Activated CD4-positive, alpha-beta memory T cell treated with anti-CD3 and anti-CD28 coated beads for 36 hours (primary cell): ENCODE data around the gene GSTM3. TPM values are rescaled to one million over a fixed set of nuclear protein-coding genes. Genes with fewer than 3 reads are reported as not detected.

Experiments used
- CTCF ChIA-PET: fragments of 350-600 bp; sonication (Branson Sonifier 250); formaldehyde crosslinking; loops from one replicate; lab custom pipeline; 2021; ENCODE audit warnings: antibody characterized with exemption, inconsistent platforms; lab: Charles Lee
- POLR2A ChIA-PET: fragments of 350-600 bp; sonication (Branson Sonifier 250); formaldehyde crosslinking; loops from one replicate; lab custom pipeline; 2021; ENCODE audit warnings: antibody characterized with exemption; lab: Charles Lee
- DNase-seq: peaks from one replicate; pipeline ENCODE4 v3.0.0-alpha.2; 2020
- H3K27ac Mint-ChIP-seq: one replicate; pipeline ENCODE4 v1.8.0; 2021; ENCODE audit warnings: mixed read lengths
- H3K27me3 Mint-ChIP-seq: one replicate; pipeline ENCODE4 v1.8.0; 2021; ENCODE audit warnings: mixed read lengths
- H3K36me3 Mint-ChIP-seq: one replicate; pipeline ENCODE4 v1.8.0; 2021; ENCODE audit warnings: mixed read lengths
- H3K4me1 Mint-ChIP-seq: one replicate; pipeline ENCODE4 v1.8.0; 2021; ENCODE audit warnings: low read depth, mixed read lengths
- H3K4me3 Mint-ChIP-seq: one replicate; pipeline ENCODE4 v1.8.0; 2021; ENCODE audit warnings: mild to moderate bottlenecking, mixed read lengths
- H3K9me3 Mint-ChIP-seq: one replicate; pipeline ENCODE4 v1.8.0; 2021; ENCODE audit warnings: mixed read lengths
- intact Hi-C: fragments of 100-400 bp; cut with micrococcal nuclease; formaldehyde crosslinking; loops from one replicate; pipeline ENCODE4 v1.15.1; 2023
- total RNA-seq, 2 experiments: library from RNA; stranded (reverse); gene quantifications; one replicate each; pipeline ENCODE4 v1.2.3, GENCODE V29; 2021

Gene GSTM3
- total RNA-seq, 2 experiments from 2014 or later, result 1.6 to 2.1 TPM

- Mint-ChIP-seq H3K4me3 (no peak overlapping the region), H3K27ac (no peak overlapping the region), H3K36me3 (no peaks in the 10 kb centered on the region), H3K4me1 (no peaks in the 10 kb centered on the region), H3K27me3 (peaks cover 9% of the 10 kb centered on the region), H3K9me3 (no peaks in the 10 kb centered on the region)
- DNase-seq, result no peak
- intact Hi-C loops, result no loop called here
- POLR2A ChIA-PET, result no interaction called here
- CTCF ChIA-PET, result interaction anchor here (1.3 to 2.3 kb wide), 2 partner anchors 93 to 251 kb away, joined by 5 to 13 read pairs; partner anchors contain the start of gene AHCYL1
Measured at GRCh38 chr1:109733236-109733870, 7.5 kb downstream of the GSTM3 start.

- Mint-ChIP-seq H3K36me3 (no peaks in the 10 kb centered on the region), H3K27ac (no peak overlapping the region), H3K9me3 (no peaks in the 10 kb centered on the region), H3K4me1 (no peaks in the 10 kb centered on the region), H3K4me3 (no peak overlapping the region), H3K27me3 (peaks cover 9% of the 10 kb centered on the region)
- DNase-seq, result no peak
- CTCF ChIA-PET, result interaction anchor here (2.3 kb wide), 1 partner anchor 92 kb away, joined by 13 read pairs; no protein-coding TSS in a partner anchor
- POLR2A ChIA-PET, result no interaction called here
- intact Hi-C loops, result no loop called here
Measured at GRCh38 chr1:109732390-109732881, 8.4 kb downstream of the GSTM3 start.

GRCh38 chr1:109730666-109731065, 10.2 kb downstream of the GSTM3 start:
- H3K9me3 Mint-ChIP-seq, result no peaks in the 10 kb centered on the region
- POLR2A ChIA-PET, result no interaction called here
- H3K27me3 Mint-ChIP-seq, result peaks cover 5% of the 10 kb centered on the region
- H3K27ac Mint-ChIP-seq, result no peak overlapping the region
- intact Hi-C loops, result no loop called here
- CTCF ChIA-PET, result no interaction called here
- H3K4me1 Mint-ChIP-seq, result no peaks in the 10 kb centered on the region
- H3K36me3 Mint-ChIP-seq, result no peaks in the 10 kb centered on the region
- no peak for DNase-seq
- H3K4me3 Mint-ChIP-seq, result no peak overlapping the region

- Mint-ChIP-seq H3K4me3 (no peak overlapping the region), H3K27me3 (peaks cover 5% of the 10 kb centered on the region), H3K36me3 (no peaks in the 10 kb centered on the region), H3K27ac (no peak overlapping the region), H3K9me3 (no peaks in the 10 kb centered on the region), H3K4me1 (no peaks in the 10 kb centered on the region)
- no peak for DNase-seq
- intact Hi-C loops, result no loop called here
- POLR2A ChIA-PET, result no interaction called here
- CTCF ChIA-PET, result interaction anchor here (2.2 kb wide), 1 partner anchor 89 kb away, joined by 12 read pairs; no protein-coding TSS in a partner anchor
Measured at GRCh38 chr1:109728870-109729269, 12.0 kb downstream of the GSTM3 start.

- DNase-seq, result no peak
- no peaks in the 10 kb centered on the region for H3K36me3 Mint-ChIP-seq
- ChIA-PET POLR2A (no interaction called here), CTCF (interaction anchor here (2.2 kb wide), 1 partner anchor 87 kb away, joined by 12 read pairs; no protein-coding TSS in a partner anchor)
- H3K4me3 Mint-ChIP-seq, result no peak overlapping the region
- intact Hi-C loops, result no loop called here
- H3K27ac Mint-ChIP-seq, result no peak overlapping the region
- H3K27me3 Mint-ChIP-seq, result peaks cover 5% of the 10 kb centered on the region
- no peaks in the 10 kb centered on the region for H3K9me3 Mint-ChIP-seq
- no peaks in the 10 kb centered on the region for H3K4me1 Mint-ChIP-seq
Measured at GRCh38 chr1:109726728-109727373, 14.0 kb downstream of the GSTM3 start.

GRCh38 chr1:109726007-109726406, 14.8 kb downstream of the GSTM3 start:
- Mint-ChIP-seq H3K36me3 (no peaks in the 10 kb centered on the region), H3K9me3 (no peaks in the 10 kb centered on the region), H3K4me1 (no peaks in the 10 kb centered on the region), H3K27ac (no peak overlapping the region), H3K27me3 (no peaks in the 10 kb centered on the region), H3K4me3 (no peak overlapping the region)
- POLR2A ChIA-PET, result no interaction called here
- DNase-seq, result no peak
- CTCF ChIA-PET, result no interaction called here
- intact Hi-C loops, result no loop called here

GRCh38 chr1:109725510-109725909, 15.3 kb downstream of the GSTM3 start:
- DNase-seq, result no peak
- no peaks in the 10 kb centered on the region for H3K36me3 Mint-ChIP-seq
- ChIA-PET CTCF (no interaction called here), POLR2A (no interaction called here)
- intact Hi-C loops, result no loop called here
- H3K4me1 Mint-ChIP-seq, result no peaks in the 10 kb centered on the region
- H3K9me3 Mint-ChIP-seq, result no peaks in the 10 kb centered on the region
- no peaks in the 10 kb centered on the region for H3K27me3 Mint-ChIP-seq
- no peak overlapping the region for H3K4me3 Mint-ChIP-seq
- H3K27ac Mint-ChIP-seq, result no peak overlapping the region

- intact Hi-C loops, result no loop called here
- POLR2A ChIA-PET, result no interaction called here
- no peak for DNase-seq
- no peaks in the 10 kb centered on the region for H3K27me3 Mint-ChIP-seq
- H3K27ac Mint-ChIP-seq, result no peak overlapping the region
- H3K4me3 Mint-ChIP-seq, result no peak overlapping the region
- no peaks in the 10 kb centered on the region for H3K9me3 Mint-ChIP-seq
- no peaks in the 10 kb centered on the region for H3K36me3 Mint-ChIP-seq
- CTCF ChIA-PET, result no interaction called here
- no peaks in the 10 kb centered on the region for H3K4me1 Mint-ChIP-seq
Measured at GRCh38 chr1:109724933-109725332, 15.9 kb downstream of the GSTM3 start.

- no peaks in the 10 kb centered on the region for H3K27me3 Mint-ChIP-seq
- no peaks in the 10 kb centered on the region for H3K36me3 Mint-ChIP-seq
- no peak for DNase-seq
- H3K4me3 Mint-ChIP-seq, result no peak overlapping the region
- CTCF ChIA-PET, result no interaction called here
- H3K9me3 Mint-ChIP-seq, result no peaks in the 10 kb centered on the region
- intact Hi-C loops, result no loop called here
- H3K4me1 Mint-ChIP-seq, result peaks cover 2% of the 10 kb centered on the region
- POLR2A ChIA-PET, result no interaction called here
- no peak overlapping the region for H3K27ac Mint-ChIP-seq
Measured at GRCh38 chr1:109722908-109723691, 17.7 kb downstream of the GSTM3 start.

GRCh38 chr1:109721971-109722370, 18.9 kb downstream of the GSTM3 start:
- Mint-ChIP-seq H3K27me3 (no peaks in the 10 kb centered on the region), H3K9me3 (no peaks in the 10 kb centered on the region), H3K27ac (no peak overlapping the region), H3K4me3 (no peak overlapping the region), H3K36me3 (no peaks in the 10 kb centered on the region), H3K4me1 (peaks cover 2% of the 10 kb centered on the region)
- CTCF ChIA-PET, result no interaction called here
- intact Hi-C loops, result no loop called here
- DNase-seq, result no peak
- POLR2A ChIA-PET, result no interaction called here

GRCh38 chr1:109721042-109721441, 19.8 kb downstream of the GSTM3 start:
- Mint-ChIP-seq H3K27me3 (no peaks in the 10 kb centered on the region), H3K4me3 (no peak overlapping the region), H3K4me1 (peaks cover 2% of the 10 kb centered on the region), H3K9me3 (no peaks in the 10 kb centered on the region), H3K36me3 (no peaks in the 10 kb centered on the region), H3K27ac (no peak overlapping the region)
- ChIA-PET POLR2A (no interaction called here), CTCF (no interaction called here)
- intact Hi-C loops, result no loop called here
- DNase-seq, result no peak

GRCh38 chr1:109719337-109719837, 21.5 kb downstream of the GSTM3 start:
- no peak overlapping the region for H3K4me3 Mint-ChIP-seq
- H3K4me1 Mint-ChIP-seq, result peaks cover 2% of the 10 kb centered on the region
- POLR2A ChIA-PET, result no interaction called here
- no peaks in the 10 kb centered on the region for H3K9me3 Mint-ChIP-seq
- no peak for DNase-seq
- H3K36me3 Mint-ChIP-seq, result no peaks in the 10 kb centered on the region
- peaks cover under 1% of the 10 kb centered on the region for H3K27me3 Mint-ChIP-seq
- CTCF ChIA-PET, result no interaction called here
- no peak overlapping the region for H3K27ac Mint-ChIP-seq
- intact Hi-C loops, result no loop called here
